Iris pigment epithelial cell (primary cell): Measurements from ENCODE around the gene SLC24A4.
A peak's percentile ranks its signal among the peaks of the same experiment; 100 is the strongest.

Experiments
- DNase-seq: peaks from one replicate; pipeline ENCODE4 v3.0.0-alpha.2; 2011; ENCODE audit warnings: low read depth

The SLC24A4 gene

DNA sequence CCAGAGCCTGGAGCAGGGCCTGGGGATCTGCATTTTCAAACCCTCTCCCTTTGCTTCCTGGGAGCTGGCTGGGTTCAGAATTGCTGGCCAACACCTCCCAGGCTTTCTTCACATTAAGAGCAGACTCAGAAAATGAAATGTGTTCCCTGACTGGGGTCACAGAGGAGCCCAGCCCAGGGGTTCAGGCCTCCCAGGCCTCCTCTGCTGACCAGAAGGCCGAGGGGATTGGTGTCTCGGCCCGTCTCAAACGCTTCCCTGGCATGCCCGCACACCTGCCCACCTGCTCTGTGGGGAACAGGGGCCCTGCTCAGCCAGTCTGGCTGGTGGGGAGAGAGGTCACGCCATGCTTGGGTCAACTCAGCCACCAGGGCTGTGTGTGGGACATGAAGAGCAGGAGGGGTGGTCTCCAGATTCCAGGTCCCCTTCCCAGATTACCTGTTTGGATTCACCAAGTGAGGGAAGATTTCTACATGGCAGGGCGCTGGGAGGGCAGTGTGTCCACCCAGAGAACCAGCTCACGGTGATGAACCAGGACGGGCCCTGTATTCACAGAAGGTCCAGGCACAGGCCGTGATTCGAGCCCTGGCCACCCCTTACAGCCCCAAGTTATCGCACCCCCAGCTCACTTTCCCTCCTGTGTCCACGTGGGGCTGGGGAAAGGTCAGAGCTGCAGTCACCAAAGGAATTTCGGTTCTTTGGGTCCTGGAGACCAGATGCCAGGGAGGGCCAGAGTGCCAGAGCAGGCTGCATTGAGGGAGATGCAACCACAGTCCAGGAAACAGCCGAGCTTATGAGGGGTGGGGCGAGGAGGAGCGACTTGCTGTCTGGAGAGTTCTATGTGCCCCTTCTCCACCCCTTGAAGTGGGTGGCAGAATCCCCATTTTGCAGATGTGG lies 135.4 kb downstream of the SLC24A4 start:
- no peak for DNase-seq

DNA sequence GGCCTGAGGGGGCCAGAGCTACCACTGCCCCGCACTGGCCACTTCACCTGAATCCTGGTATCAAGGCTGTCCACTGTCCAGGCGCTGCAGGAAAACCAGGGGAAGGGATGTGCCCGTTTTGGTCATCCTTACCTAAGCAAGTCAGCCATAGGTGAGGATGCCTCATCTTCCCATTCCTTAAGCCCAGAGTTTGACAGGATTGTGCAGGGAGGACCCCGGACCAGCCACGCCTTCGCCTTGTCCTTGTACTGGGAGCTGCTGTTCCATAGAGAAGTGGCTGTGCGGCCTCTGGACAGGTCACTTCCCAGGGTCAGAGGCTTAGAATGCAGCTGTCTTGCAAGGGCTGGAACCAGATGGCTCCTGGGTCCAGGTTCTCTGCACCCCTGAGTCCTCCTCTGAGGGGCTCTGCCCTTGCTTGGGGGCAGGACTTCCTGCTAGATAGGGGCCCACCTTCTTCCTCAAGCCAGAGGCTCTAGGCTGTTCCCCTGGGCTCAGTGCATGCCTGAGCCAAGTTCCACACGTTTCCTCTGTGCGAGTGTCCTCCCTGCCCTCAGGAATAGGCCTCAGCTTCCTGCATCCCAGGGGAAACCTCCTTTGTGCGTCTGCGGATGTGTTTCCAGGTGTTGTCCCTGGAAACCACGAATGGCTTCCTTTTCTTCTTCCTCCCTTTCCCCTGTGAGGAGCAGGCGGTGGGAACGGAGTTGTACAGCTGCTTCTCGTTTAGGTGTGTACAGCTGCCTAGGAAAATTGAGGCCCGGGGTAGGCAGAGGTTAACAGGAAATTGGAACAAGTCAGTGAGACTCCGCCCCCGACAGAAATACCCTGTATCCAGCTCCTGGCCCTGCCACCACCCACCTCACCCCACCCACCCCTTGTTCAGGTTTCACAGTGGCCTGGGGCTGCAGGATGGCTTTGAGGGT lies 136.3 kb downstream of the SLC24A4 start:
- no peak for DNase-seq

DNA sequence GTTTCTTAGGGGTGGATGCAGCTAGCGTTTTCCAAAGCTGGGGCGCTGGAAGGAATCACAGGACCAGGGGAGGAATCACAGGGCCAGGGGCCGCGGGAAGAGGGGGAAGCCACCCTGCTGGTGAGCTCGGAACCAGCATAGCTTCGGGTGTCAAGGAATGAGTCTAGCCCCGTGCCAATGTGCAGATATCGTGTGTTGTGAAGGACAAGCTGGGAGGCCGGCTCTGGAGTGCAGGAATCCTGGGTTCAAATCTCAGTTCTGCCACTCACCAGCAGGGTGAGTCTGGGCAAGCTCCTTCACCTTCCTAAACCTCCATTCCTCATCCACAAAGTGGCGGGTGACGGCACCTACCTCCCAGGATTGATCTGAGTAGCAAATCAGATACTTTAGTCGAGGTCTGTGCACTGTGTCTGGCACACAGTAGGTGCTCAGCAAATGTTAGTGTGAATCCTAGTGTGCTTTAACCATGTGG lies 137.0 kb downstream of the SLC24A4 start:
- no peak for DNase-seq

DNA sequence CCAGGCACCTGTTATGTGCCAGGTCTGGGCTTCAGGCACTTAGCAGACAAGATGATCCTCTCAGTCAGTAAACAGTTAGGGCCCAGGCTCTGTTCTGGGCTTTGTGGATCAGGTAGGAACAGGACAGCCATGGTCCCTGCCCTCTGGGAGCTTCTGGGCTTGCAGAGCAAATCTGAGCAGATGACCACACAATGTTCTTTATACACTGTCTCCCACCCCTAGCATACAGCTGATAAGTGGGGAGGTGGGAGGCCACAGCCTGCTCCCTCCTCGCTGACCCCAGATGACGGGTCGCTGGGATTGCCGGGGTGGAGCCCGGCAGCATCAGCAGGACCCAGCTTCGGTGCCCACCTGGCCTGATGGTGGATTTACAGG lies 137.6 kb downstream of the SLC24A4 start:
- no peak for DNase-seq

DNA sequence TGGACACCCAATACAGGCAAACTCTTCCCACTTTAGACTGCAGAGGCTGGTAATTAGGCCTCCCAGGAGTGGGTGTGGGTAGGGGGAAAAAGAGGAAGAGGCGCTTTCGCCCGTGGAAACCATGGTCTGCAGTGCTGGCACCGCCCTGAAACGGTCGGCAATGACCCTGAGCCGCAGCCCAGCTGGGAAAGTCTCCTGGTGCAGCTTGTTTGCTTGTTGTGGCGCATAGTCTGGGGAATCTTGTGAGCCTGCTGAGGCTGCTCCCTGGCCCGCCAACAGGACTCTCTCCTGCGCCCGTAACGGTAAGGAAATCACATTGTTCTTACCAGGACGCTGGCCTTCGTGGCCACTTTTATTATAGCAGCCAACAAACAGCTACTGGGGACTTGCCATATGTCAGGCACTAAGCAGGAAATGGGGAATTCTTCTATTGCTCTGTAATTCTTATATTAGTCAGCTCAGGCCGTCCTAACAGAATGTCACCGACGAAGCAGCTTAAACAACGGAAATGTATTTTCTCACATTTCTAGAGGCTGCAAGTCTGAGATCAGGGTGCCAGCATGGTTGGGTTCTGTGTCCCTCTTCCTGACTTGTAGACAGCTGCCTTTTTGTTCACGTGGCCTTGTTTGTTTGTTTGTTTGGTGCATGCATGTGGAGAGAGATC lies 138.1 kb downstream of the SLC24A4 start:
- DNase-seq = peak; percentile 80

DNA sequence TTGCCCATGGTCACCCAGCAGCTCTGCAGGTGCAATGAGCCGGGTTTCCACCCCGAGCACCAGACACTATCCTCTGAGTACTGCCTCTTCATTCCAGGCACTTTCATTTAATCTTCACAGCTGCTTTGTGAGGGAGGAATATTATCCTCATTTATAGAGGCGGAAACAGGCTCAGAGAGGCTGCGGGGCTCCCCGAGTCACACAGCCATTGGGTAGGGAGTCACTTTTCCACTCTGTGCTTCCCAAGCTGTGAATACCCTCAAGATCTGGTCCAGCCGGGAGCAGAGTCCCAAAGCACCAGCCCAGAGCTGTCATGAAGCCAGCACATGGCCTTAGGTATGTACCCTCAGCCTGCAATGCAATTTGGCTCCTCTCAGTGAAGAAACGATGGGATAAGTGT lies 138.9 kb downstream of the SLC24A4 start:
- DNase-seq = no peak

DNA sequence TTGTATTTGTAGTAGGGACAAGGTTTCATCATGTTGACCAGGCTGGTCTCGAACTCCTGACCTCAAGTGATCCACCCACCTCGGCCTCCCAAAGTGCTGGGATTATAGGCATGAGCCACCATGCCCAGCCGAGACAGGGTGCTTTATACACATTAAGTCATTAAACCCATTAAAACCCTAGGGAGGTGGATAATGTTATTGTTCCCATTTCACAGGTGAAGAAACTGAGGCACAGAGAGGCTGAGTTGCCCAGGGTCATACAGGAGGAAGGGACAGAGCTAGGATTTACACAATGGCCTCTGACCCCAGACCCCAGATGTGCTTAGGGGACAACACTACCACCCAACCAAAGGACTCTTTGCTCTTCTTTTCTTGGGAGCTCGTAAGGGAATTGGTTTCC lies 139.6 kb downstream of the SLC24A4 start:
- no peak for DNase-seq

DNA sequence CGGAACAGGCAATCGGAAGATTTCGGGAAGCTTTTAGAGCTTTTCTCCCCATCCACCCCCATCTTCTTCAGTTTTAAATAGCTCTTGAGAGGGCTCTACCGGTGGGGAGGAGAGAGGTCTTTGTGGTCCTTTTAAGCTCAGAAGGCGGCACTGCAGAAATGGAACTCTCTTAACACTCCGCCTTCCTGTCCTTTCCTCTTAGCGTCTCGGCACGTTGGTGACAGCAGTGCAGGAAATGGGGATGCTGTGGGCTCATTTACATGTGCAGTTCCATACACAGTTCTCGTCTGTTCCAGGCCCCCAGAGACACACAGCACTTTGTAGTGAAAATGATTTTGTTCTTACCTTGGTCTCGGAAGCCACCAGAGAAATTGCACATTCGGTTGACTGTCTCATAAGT lies 140.2 kb downstream of the SLC24A4 start:
- no peak for DNase-seq

DNA sequence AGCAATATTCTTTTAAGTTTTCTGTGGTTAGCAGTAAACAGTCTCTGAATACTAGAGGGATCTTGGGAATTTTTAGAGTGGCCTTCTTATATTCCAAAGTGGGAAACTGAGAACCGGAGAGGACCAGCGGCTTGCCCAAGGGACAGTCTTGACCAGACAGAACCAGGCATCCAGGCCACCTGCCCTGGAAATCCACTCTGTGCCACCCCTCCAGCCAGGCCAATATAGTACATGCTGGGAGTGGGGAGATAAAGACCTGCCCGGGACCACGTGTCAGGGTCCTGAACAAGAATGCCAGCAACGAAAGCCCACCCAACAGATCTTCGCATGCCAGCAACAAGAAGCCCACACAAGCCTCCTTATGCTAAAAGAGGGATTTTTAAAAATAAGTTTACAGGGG lies 141.2 kb downstream of the SLC24A4 start:
- DNase-seq = no peak

DNA sequence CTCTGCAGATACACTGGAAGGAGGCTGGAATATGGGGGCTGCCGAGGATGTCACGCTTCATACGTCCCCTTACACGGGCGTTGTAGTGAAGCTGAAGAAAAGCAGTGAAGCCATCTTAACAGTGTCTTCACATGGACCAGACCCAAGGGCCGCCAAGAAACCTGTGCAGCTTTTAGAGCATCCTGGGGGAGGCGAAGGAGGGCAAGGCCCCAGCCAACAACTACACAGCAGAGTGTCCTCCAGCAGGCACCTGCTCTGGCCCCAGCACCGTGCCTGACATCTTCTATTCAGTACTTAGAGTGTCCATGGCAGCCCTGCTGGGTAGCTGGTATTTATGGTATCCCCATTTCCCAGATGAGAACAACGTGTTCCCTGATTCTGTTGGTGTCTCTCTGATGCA lies 141.8 kb downstream of the SLC24A4 start:
- DNase-seq = no peak

DNA sequence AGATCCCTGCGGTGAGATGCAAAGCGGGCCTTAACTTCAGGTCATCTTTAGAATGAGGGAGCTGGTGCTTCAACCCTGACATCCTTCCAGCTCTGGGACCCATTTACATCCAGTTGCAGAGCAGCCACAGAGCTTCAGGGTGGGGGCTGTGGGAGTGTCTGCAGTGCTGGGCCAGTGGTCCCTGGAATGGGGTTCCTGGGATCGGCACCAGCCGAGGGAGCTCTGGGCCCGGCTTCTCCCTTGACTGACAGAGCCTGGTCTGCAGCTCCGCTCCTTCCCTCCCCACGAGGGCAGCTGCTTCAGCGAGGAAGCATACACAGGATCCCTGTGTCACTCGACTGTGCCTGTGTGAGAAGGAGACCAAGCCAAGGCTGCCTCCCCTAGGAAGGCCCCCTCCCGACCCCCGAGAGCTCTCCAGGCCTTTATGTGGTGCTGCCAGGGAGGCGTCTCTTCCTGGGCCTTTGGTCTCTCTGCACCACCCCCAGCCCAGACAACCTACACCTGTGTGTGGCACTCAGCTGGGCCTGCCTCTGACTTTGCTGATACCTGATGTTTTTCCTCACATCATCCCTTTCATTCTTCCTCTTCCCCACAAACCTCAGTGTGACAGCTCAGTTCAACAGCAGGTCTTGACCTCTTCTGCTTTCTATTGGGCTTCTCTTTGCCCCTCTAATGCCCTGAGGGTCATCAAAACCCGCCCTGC lies 142.5 kb downstream of the SLC24A4 start:
- no peak for DNase-seq

DNA sequence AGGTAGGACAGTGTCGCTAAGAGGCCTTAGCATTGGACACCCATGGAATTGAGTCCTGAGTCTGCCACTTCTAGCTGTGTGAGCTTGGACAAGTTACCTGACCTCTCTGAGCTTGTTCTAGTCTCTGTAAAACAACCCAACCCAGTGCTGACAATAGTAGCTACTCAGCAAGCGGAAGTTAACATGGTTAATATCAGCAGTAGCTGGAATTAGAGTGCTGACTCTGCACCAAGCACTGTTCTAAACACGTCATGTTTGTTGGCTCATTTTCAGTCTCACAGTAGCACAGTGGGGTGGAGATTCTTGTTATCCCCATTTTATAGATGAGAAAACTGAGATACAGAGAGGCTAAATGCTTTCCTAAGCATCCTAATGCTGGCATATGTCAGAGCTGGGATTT lies 143.1 kb downstream of the SLC24A4 start:
- DNase-seq = no peak

DNA sequence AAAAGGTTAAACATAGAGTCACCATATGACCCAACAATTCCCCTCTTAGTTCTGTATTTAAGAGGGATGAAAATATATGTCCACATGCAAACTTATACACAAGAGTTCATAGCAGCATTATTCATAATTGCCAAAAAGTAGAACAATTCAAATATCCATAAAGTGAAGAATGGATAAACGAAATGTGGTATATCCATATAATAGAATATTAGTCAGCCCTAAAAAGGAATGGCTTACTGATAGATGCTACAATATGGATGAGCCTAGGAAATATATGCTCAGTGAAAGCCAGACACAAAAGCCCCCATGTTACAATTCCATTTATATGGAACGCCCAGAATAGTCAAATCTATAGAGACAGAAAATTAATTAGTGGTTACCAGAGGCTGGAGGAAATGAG lies 146.6 kb downstream of the SLC24A4 start:
- no peak for DNase-seq

DNA sequence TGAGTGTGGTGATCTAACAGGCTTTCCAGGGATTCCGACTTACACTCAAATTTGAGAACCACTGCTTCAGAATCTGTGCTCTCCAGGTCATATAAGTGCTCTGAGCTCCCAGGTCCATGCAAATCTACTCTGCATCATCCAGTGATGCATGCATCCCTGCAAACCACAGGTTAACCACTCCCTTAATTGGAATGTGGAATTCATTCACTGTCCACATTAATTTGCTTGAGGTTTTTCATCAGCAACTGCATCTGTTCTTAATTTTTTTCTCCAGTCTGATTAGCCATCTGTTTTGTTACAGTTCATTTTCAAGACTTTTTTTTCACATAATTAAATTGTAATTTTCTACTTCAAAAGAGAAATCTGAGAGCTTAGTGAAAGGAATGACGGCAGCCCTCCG lies 147.2 kb downstream of the SLC24A4 start:
- DNase-seq = peak; percentile 58

DNA sequence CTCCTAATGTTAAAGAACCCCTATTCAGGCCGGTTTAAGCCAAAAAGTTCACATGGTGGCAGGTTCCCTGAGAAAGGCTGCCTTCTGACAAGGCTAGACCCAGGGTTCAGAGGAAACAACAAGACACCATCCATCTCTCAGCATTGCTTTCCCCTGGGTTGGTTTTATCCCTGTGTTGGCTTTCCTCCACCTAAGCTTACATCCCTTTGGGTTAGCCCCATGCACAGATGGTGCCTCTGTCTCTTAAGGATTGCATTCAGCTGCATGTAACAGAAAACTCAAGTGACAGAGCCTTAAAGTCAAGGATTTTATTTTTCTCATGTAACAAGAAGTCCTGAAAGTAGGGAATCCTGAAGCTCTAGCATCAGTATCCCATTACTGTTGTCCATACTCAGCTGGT lies 147.8 kb downstream of the SLC24A4 start:
- DNase-seq = no peak

DNA sequence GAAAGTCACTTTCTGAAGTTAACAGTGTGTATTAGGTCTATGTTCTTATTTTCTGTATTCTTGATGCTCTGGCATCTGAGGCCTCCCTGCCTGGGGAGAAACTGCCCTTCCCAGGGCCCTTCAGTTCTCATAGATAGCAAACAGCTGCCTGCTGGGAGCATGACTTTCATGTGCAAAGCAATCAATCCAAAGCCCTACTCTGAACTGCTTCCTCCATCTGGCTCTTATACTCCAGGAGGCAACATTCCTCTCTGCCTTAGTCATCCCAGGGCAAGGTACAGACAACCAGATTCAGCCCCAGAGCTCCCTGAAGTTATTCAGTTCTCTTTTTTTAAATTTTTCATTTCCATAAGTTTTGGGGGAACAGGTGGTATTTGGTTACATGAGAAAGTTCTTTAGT lies 149.0 kb downstream of the SLC24A4 start:
- DNase-seq = peak; percentile 91

DNA sequence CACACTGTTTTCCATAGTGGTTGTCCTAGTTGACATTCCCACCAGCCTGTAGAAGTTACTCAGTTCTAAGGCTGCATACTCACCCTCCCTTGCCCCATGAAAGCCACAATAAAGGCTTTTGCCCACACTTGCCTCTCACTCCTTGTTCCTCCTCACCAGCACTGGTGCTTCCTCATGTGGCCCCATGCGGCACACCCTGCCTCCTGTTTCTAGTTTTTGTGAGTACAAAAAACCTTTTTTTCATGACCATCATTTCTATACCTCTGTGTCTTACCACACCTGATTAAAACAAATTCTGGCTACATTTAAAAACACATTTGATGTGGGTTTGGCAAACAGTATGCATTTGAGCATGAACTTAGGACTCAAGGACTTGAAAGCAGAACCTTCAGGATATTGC lies 149.9 kb downstream of the SLC24A4 start:
- DNase-seq = no peak

DNA sequence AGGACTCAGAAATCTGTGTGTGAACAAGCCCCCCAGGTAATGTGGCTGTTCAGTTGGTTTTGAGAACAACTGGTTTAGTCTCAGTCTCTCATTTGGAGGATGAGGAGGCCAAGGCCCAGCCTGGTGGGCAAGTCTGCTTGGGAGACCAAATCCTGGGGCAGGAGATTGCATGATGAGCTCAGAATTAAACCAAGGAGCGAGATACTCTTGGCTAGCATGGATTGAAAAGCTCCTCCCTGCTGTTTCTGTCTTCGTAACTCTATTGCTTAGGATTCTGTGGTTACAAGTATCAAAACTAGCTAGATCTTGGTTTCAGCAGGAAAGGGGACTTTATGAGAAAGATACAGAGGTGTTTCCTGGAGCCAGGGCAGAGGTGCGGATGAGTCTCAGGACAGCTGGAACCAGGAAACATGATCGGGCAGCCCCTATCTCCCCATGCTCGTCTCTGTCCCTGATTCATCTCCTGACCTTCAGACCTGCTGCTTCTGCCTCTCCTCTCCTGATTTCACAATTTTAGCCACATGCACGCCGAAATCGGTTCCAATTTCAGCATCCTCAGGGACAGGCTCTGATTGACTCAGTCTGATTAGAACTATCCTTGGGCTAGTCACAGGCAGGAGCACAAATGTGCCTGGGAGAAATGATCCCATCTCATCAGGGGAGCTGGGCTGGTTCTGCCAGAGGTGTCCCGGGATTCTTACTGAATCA lies 150.4 kb downstream of the SLC24A4 start:
- DNase-seq = peak; percentile 87

DNA sequence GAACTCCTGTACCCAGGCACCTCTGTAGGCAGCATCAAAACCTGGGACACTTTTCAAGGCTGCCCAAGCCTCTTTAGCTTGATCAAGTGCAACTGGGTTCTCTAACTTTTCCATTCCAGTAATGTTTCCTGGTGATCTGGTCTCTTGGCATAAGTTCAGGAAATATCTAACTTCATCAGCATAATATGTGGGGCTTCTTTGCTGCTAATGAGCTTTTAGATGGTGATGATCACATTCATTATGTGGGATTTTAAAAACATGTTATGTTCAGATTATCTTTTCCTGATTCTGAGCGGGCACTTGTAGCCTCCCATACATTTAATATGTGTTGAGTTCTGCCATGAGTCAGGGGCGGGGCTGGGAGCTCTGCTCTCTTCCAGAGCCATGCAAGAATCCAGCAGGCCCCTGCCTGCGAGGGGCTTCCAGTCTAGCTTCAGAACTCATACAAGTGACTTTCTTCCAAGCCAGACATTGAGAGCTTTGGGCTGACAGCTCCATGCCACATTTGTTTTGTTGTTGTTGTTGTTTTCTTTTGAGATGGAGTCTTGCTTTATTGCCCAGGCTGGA lies 151.1 kb downstream of the SLC24A4 start:
- no peak for DNase-seq

DNA sequence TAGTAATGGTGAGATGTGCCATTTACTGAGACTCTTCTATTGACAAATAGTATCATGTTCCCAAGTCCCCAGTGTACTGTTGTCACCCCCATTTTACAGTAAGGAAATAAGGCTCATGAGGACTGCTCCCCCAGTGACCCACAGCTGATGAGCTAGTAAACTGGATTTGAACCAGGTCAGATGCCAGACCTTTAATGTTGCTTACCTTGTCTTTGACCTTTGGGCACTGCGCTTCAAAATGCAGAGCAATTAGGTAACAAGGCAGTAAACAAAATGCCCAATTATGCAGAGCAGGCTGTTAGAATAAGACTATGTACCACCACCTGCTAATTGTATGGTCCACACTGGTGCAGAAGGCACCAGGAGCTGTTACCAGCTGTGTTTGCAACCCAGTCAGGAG lies 152.1 kb downstream of the SLC24A4 start:
- DNase-seq = no peak
